ENCODE data around the gene CLPTM1L.

The CLPTM1L gene

GRCh38 chr5:1392801-1393565 lies 48.1 kb upstream of the CLPTM1L start:
- Histone ChIP-seq H3K4me2 (ENCODE audit: low read depth, low read length, poor library complexity, severe bottlenecking) (no peak overlapping the region), H4K20me1 (ENCODE audit: insufficient read depth, low read length, poor library complexity, severe bottlenecking) (no peaks in the 10 kb centered on the region), H3K4me1 (ENCODE audit: insufficient read depth, low read length, poor library complexity, severe bottlenecking) (peaks cover 7% of the 10 kb centered on the region), H3K9ac (ENCODE audit: low read depth, low read length, poor library complexity, severe bottlenecking) (no peak overlapping the region), H3K4me3 (ENCODE audit: low read length, poor library complexity, severe bottlenecking) (no peak overlapping the region), H3K9me3 (ENCODE audit: insufficient read depth, low read depth, low read length) (no peaks in the 10 kb centered on the region), H3F3A (ENCODE audit: low read depth) (no peaks in the 10 kb centered on the region), H3K27me3 (ENCODE audit: insufficient read depth, low read length, poor library complexity, severe bottlenecking) (no peaks in the 10 kb centered on the region), H3K79me2 (ENCODE audit: insufficient read depth, low read length) (no peaks in the 10 kb centered on the region), H3K36me3 (ENCODE audit: insufficient read depth, low read length) (no peaks in the 10 kb centered on the region), H2AFZ (ENCODE audit: low read length) (no peak overlapping the region), H3K9me2 (replicated peaks; ENCODE audit: low read depth, low read length) (no peaks in the 10 kb centered on the region)
- TF ChIP-seq EZH2phosphoT487 (IDR thresholded peaks at IDR 0.05; ENCODE audit: borderline replicate concordance): no peak
- TF ChIP-seq, protein P1, sequence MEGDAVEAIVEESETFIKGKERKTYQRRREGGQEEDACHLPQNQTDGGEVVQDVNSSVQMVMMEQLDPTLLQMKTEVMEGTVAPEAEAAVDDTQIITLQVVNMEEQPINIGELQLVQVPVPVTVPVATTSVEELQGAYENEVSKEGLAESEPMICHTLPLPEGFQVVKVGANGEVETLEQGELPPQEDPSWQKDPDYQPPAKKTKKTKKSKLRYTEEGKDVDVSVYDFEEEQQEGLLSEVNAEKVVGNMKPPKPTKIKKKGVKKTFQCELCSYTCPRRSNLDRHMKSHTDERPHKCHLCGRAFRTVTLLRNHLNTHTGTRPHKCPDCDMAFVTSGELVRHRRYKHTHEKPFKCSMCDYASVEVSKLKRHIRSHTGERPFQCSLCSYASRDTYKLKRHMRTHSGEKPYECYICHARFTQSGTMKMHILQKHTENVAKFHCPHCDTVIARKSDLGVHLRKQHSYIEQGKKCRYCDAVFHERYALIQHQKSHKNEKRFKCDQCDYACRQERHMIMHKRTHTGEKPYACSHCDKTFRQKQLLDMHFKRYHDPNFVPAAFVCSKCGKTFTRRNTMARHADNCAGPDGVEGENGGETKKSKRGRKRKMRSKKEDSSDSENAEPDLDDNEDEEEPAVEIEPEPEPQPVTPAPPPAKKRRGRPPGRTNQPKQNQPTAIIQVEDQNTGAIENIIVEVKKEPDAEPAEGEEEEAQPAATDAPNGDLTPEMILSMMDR (conservative IDR thresholded peaks at IDR 0.05; ENCODE audit: low read length): no peak

GRCh38 chr5:1392261-1392660 lies 47.4 kb upstream of the CLPTM1L start:
- no peaks in the 10 kb centered on the region for H4K20me1 ChIP-seq (ENCODE audit: insufficient read depth, low read length, poor library complexity, severe bottlenecking)
- no peak overlapping the region for H3K4me2 ChIP-seq (ENCODE audit: low read depth, low read length, poor library complexity, severe bottlenecking)
- H3K9ac ChIP-seq (ENCODE audit: low read depth, low read length, poor library complexity, severe bottlenecking): no peak overlapping the region
- no peak overlapping the region for H2AFZ ChIP-seq (ENCODE audit: low read length)
- H3K4me3 ChIP-seq (ENCODE audit: low read length, poor library complexity, severe bottlenecking): no peak overlapping the region
- no peaks in the 10 kb centered on the region for H3K36me3 ChIP-seq (ENCODE audit: insufficient read depth, low read length)
- TF ChIP-seq, protein P1 (conservative IDR thresholded peaks at IDR 0.05; ENCODE audit: low read length): no peak
- TF ChIP-seq EZH2phosphoT487 (IDR thresholded peaks at IDR 0.05; ENCODE audit: borderline replicate concordance): no peak
- H3K9me3 ChIP-seq (ENCODE audit: insufficient read depth, low read depth, low read length): no peaks in the 10 kb centered on the region
- H3F3A ChIP-seq (ENCODE audit: low read depth): no peaks in the 10 kb centered on the region
- H3K4me1 ChIP-seq (ENCODE audit: insufficient read depth, low read length, poor library complexity, severe bottlenecking): peaks cover 10% of the 10 kb centered on the region
- H3K79me2 ChIP-seq (ENCODE audit: insufficient read depth, low read length): no peaks in the 10 kb centered on the region
- no peaks in the 10 kb centered on the region for H3K9me2 ChIP-seq (replicated peaks; ENCODE audit: low read depth, low read length)
- H3K27me3 ChIP-seq (ENCODE audit: insufficient read depth, low read length, poor library complexity, severe bottlenecking): no peaks in the 10 kb centered on the region

- no peak for TF ChIP-seq EZH2phosphoT487 (IDR thresholded peaks at IDR 0.05; ENCODE audit: borderline replicate concordance)
- TF ChIP-seq, protein P1 (conservative IDR thresholded peaks at IDR 0.05; ENCODE audit: low read length): no peak
- Histone ChIP-seq H3K27me3 (ENCODE audit: insufficient read depth, low read length, poor library complexity, severe bottlenecking) (no peaks in the 10 kb centered on the region), H3K4me1 (ENCODE audit: insufficient read depth, low read length, poor library complexity, severe bottlenecking) (peaks cover 13% of the 10 kb centered on the region), H3K36me3 (ENCODE audit: insufficient read depth, low read length) (no peaks in the 10 kb centered on the region), H4K20me1 (ENCODE audit: insufficient read depth, low read length, poor library complexity, severe bottlenecking) (no peaks in the 10 kb centered on the region), H2AFZ (ENCODE audit: low read length) (no peak overlapping the region), H3K4me2 (ENCODE audit: low read depth, low read length, poor library complexity, severe bottlenecking) (no peak overlapping the region), H3F3A (ENCODE audit: low read depth) (no peaks in the 10 kb centered on the region), H3K9me2 (replicated peaks; ENCODE audit: low read depth, low read length) (no peaks in the 10 kb centered on the region), H3K9ac (ENCODE audit: low read depth, low read length, poor library complexity, severe bottlenecking) (no peak overlapping the region), H3K79me2 (ENCODE audit: insufficient read depth, low read length) (no peaks in the 10 kb centered on the region), H3K4me3 (ENCODE audit: low read length, poor library complexity, severe bottlenecking) (no peak overlapping the region), H3K9me3 (ENCODE audit: insufficient read depth, low read depth, low read length) (no peaks in the 10 kb centered on the region)
Observed at GRCh38 chr5:1391691-1392090, 46.8 kb upstream of the CLPTM1L start.

Data from Loucy (cell line).